GM12801 (cell line): ENCODE results near the gene CCDC7.

Experiments
- CTCF ChIP-seq: IDR thresholded peaks from one replicate; pipeline ENCODE4 v1.5.1; 2011; ENCODE audit warnings: control low read depth; ENCODE audit not compliant: insufficient read length; ENCODE audit errors: extremely low read depth

CCDC7 gene

DNA sequence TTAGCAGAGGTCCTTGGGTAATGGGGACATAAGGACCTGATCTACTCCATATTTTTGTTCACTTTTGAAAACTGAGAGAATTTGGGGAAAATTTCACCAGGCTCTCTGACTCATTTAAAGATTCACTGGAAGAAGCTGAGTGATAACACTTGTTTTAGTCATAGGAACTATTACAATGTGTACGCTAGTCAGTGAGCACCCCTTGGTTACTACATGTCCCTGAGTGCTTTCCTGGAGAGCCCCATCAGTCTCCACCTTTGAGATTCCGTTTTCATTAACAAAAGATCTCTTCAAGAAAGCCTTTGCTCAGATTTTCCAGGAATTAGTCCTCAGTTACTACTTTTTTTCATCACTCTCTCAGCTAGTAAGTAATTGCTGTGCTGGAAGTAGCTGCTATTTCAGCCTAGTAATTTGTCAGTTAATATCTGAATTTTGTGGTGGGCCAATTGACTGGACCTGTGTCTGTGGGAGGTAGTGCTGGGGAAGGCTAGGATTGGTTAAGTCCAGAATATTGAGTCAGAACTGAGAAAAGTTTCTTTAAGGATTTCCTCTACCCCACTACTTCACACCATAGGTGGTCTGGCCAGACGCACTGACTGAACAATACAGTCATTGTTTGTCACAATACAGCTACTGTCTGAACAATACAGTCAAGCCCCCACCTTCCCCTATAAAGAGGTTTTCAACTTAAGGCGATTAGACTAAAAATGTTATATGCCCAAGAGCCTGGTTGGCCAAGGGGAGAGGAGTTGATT, 235.0 kb downstream of the CCDC7 start:
- no peak for TF ChIP-seq CTCF

DNA sequence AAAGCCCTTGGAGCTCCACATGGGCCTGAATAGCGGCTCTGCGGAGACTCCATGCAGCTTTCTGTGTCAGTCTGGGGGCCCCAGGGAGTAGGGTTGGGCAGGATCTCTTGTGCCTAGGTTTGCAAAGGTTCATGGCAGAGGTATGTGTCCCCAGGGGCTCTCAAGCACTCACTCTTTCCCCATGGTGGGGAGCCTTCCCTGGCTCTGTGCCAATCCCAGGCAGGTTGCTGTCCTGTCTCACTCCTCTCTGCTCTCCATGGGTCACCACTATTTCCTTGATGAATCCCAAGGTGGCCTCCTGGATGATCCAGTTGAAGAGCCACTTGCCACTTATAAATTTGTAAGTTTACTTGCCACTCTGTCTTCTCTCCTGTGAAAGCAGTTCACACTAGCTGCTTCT, 238.4 kb downstream of the CCDC7 start:
- TF ChIP-seq CTCF: no peak

- no peak for TF ChIP-seq CTCF
These were observed 241.2 kb downstream of the CCDC7 start for GRCh38 chr10:32687116-32687515.

DNA sequence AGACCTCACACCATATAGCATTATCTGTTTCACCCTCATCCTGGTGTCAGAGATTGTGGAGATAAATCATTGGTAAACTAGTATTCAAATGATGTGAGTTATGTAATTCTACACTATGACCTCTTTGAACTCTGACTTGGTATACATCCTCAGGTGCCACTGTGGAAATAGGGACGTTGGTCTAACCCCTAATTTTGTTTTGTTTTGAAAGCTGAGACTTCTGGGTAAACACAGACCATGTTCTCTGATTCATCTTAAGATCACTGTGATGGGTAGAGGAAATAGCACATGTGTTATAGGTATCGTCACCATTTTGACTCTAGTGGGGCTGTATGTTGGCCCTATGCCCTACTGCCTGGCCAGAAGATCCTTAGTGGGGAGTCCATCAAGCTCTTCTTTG, 241.6 kb downstream of the CCDC7 start:
- no peak for TF ChIP-seq CTCF

- no peak for TF ChIP-seq CTCF
These were observed 246.2 kb downstream of the CCDC7 start for GRCh38 chr10:32692174-32692573.

GRCh38 chr10:32693441-32693979, 247.6 kb downstream of the CCDC7 start:
- no peak for TF ChIP-seq CTCF

DNA sequence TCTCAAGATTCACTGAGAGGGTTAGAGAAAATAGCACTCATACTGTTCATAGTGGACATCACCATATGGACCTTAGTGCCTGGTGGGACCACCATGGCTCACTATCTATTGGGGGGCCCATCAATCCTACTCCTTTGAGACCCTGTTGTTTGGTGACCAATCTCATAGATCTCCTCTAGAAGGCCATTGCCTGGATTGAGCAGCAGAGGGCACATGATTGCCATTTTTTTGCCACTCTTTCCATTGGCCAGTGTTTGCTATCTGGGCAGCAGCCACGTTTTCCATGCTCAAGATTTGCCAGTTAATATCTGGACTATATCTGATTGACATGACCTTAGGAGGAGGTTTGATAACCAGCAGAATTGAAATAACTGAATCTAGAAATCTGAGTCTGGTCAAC, 267.6 kb downstream of the CCDC7 start:
- TF ChIP-seq CTCF: no peak
